22Rv1 (cell line): ENCODE data around the gene PARVB.

ENCODE experiments used
- ZFX ChIP-seq: fragments of 450-650 bp; IDR thresholded peaks from 2 replicates; pipeline ENCODE4 v1.6.1; 2017; ENCODE audit warnings: antibody characterized with exemption, borderline replicate concordance
- TF ChIP-seq, protein P1 (sequence below): fragments of 450-650 bp; IDR thresholded peaks from 2 replicates; pipeline ENCODE4 v1.5.1; 2017; ENCODE audit warnings: mild to moderate bottlenecking

DNA sequence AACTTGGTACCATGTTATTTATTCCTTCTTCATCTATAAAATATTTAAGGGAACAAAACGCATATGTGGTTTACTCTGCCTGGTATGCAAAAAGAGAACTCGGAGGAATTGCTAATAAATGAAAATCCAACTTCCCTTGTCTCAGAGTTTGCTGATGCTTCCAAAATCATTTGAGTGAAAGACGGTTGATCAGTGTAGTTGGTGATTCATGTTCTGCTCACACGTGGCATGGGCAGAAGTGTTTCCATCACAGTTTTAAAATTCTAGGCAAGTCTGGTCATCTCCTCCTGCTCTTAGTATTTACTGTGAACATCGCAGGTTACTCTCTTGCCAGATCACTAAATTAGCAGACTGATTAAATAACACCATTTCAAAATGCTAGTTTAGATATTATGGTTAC lies 11.9 kb upstream of the PARVB start:
- TF ChIP-seq, protein P1, sequence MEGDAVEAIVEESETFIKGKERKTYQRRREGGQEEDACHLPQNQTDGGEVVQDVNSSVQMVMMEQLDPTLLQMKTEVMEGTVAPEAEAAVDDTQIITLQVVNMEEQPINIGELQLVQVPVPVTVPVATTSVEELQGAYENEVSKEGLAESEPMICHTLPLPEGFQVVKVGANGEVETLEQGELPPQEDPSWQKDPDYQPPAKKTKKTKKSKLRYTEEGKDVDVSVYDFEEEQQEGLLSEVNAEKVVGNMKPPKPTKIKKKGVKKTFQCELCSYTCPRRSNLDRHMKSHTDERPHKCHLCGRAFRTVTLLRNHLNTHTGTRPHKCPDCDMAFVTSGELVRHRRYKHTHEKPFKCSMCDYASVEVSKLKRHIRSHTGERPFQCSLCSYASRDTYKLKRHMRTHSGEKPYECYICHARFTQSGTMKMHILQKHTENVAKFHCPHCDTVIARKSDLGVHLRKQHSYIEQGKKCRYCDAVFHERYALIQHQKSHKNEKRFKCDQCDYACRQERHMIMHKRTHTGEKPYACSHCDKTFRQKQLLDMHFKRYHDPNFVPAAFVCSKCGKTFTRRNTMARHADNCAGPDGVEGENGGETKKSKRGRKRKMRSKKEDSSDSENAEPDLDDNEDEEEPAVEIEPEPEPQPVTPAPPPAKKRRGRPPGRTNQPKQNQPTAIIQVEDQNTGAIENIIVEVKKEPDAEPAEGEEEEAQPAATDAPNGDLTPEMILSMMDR, result no peak
- no peak for TF ChIP-seq ZFX
